Endothelial cell of umbilical vein (primary cell): Measurements from ENCODE around the gene PHF12. TPM values are rescaled to one million over a fixed set of nuclear protein-coding genes. Genes with fewer than 3 reads are reported as not detected.

Experiments
- BruUV-seq: library from RNA; stranded (reverse); fragments of 400-500 nt; replicated peaks from 2 replicates; lab custom pipeline; 2021; lab: Mats Ljungman, UMichigan
- CTCF ChIA-PET: fragments of 300-600, 350-600 bp; sonication (Branson Sonifier 250); formaldehyde crosslinking; loops from one replicate; lab custom pipeline; 2021; ENCODE audit warnings: antibody characterized with exemption, inconsistent platforms; lab: Charles Lee
- POLR2A ChIA-PET: fragments of 300-600, 350-600 bp; sonication (Branson Sonifier 250); formaldehyde crosslinking; loops from one replicate; lab custom pipeline; 2021; ENCODE audit warnings: antibody characterized with exemption, inconsistent platforms; lab: Charles Lee
- DNase-seq: peaks from one replicate; pipeline ENCODE4 v3.0.0-alpha.2; 2011; ENCODE audit warnings: low read depth, low spot score
- FAIRE-seq: peaks from 2 replicates; lab custom pipeline; 2011; peaks lifted over from hg19 to GRCh38; lab: Jason Lieb, UNC
- H2AFZ ChIP-seq: 2 replicates; pipeline ENCODE4 v1.6.0; 2012; ENCODE audit warnings: low read depth, low read length, control low read depth, inconsistent platforms
- H3K27ac ChIP-seq: 2 replicates; pipeline ENCODE4 v1.5.1; 2011; ENCODE audit warnings: low read depth, mild to moderate bottlenecking, control low read depth, low read length, moderate library complexity; ENCODE audit not compliant: insufficient read depth
- H3K27me3 ChIP-seq, 2 experiments: 2 replicates each; pipeline versions ENCODE4 v1.6.0 to v1.6.1; 2011; ENCODE audit warnings: low read length in 2 of 2, mixed read lengths in 1 of 2; ENCODE audit not compliant: control insufficient read depth in 2 of 2, insufficient read depth in 2 of 2
- H3K36me3 ChIP-seq, 2 experiments: 2 replicates in 1 of 2; 3 replicates in 1 of 2; pipeline ENCODE4 v1.5.1; 2011; ENCODE audit warnings: low read length in 2 of 2, mild to moderate bottlenecking in 1 of 2, moderate library complexity in 1 of 2; ENCODE audit not compliant: control insufficient read depth in 2 of 2, insufficient read depth in 2 of 2; ENCODE audit errors: extremely low read depth in 1 of 2
- H3K4me1 ChIP-seq: 3 replicates; pipeline ENCODE4 v1.5.1; 2011; ENCODE audit warnings: mild to moderate bottlenecking, low read length; ENCODE audit not compliant: control insufficient read depth, insufficient read depth; ENCODE audit errors: extremely low read depth
- H3K4me2 ChIP-seq: 2 replicates; pipeline ENCODE4 v1.6.1; 2011; ENCODE audit warnings: low read length, control low read depth, mixed read lengths; ENCODE audit not compliant: insufficient read depth
- H3K4me3 ChIP-seq, 3 experiments: fragments of 200-600 bp in 1 of 3; sonication (generic), shearing (Covaris generic) in 1 of 3; replicated peaks in 1 of 3; 2 replicates each; pipeline ENCODE4 v1.5.1; 2011 to 2016; ENCODE audit warnings: control low read depth in 3 of 3, low read length in 3 of 3, mild to moderate bottlenecking in 2 of 3, inconsistent platforms in 1 of 3, low read depth in 1 of 3, moderate library complexity in 1 of 3; ENCODE audit not compliant: insufficient read depth in 1 of 3
- H3K79me2 ChIP-seq: 2 replicates; pipeline ENCODE4 v1.6.0; 2012; ENCODE audit warnings: low read length, inconsistent platforms; ENCODE audit not compliant: control insufficient read depth, insufficient read depth
- H3K9ac ChIP-seq: replicated peaks from 2 replicates; pipeline ENCODE3; 2011; ENCODE audit warnings: low read length, control low read depth; ENCODE audit not compliant: insufficient read depth; ENCODE audit errors: extremely low read depth
- H3K9me1 ChIP-seq: replicated peaks from 3 replicates; pipeline ENCODE4 v1.6.0; 2011; ENCODE audit warnings: mild to moderate bottlenecking, low read length; ENCODE audit not compliant: control insufficient read depth, insufficient read depth; ENCODE audit errors: extremely low read depth
- H3K9me3 ChIP-seq: replicated peaks from 2 replicates; pipeline ENCODE4 v1.5.1; 2012; ENCODE audit warnings: low read length, inconsistent platforms; ENCODE audit not compliant: control insufficient read depth, insufficient read depth
- H4K20me1 ChIP-seq: replicated peaks from 2 replicates; pipeline ENCODE3; 2011; ENCODE audit warnings: mild to moderate bottlenecking, low read length; ENCODE audit not compliant: control insufficient read depth, insufficient read depth; ENCODE audit errors: extremely low read depth
- EZH2 ChIP-seq: IDR thresholded peaks from 2 replicates; pipeline ENCODE4 v1.6.1; 2012; ENCODE audit warnings: borderline replicate concordance, low read depth, mild to moderate bottlenecking, moderate library complexity, low read length, inconsistent platforms; ENCODE audit not compliant: severe bottlenecking
- FOS ChIP-seq: IDR thresholded peaks from 2 replicates; pipeline ENCODE4 v1.6.1; 2011; ENCODE audit warnings: mild to moderate bottlenecking, low read length, moderate library complexity, borderline replicate concordance; ENCODE audit not compliant: insufficient read depth
- GATA2 ChIP-seq: IDR thresholded peaks from 2 replicates; pipeline ENCODE4 v1.7.0; 2011; ENCODE audit warnings: low read depth, mild to moderate bottlenecking, moderate library complexity, mixed read lengths, low read length; ENCODE audit not compliant: insufficient read length, insufficient read depth
- JUN ChIP-seq: IDR thresholded peaks from 2 replicates; pipeline ENCODE4 v1.6.1; 2011; ENCODE audit warnings: borderline replicate concordance, low read depth; ENCODE audit not compliant: insufficient read length, insufficient read depth
- MAX ChIP-seq: IDR thresholded peaks from 2 replicates; pipeline ENCODE4 v1.6.1; 2011; ENCODE audit not compliant: insufficient read depth, insufficient read length
- MYC ChIP-seq: IDR thresholded peaks from one replicate; pipeline ENCODE4 v1.6.1; 2011; ENCODE audit warnings: mild to moderate bottlenecking, low read depth, low read length
- POLR2A ChIP-seq: IDR thresholded peaks from 2 replicates; pipeline ENCODE4 v1.6.1; 2012; ENCODE audit warnings: low read depth, mild to moderate bottlenecking, control low read depth, low read length
- POLR2AphosphoS5 ChIP-seq: IDR thresholded peaks from 2 replicates; pipeline ENCODE4 v1.6.1; 2012; ENCODE audit warnings: low read depth, mild to moderate bottlenecking, control low read depth, low read length, moderate library complexity; ENCODE audit not compliant: insufficient read depth
- dilution Hi-C: fragments of 300-500 bp; cut with MboI; formaldehyde crosslinking; loops from one replicate; pipeline ENCODE4 v1.15.0; 2019; ENCODE audit warnings: low sequenced_read_pairs; ENCODE audit not compliant: extremely low pct_ligation_motif_present
- intact Hi-C: fragments of 100-400 bp; cut with micrococcal nuclease; formaldehyde crosslinking; loops from one replicate; pipeline ENCODE4 v1.10.0; 2022
- polyA plus RNA-seq, 4 experiments: library from polyadenylated mRNA; depleted of rRNA in 3 of 4; stranded (reverse) in 3 of 4; unstranded in 1 of 4; fragments of >200 nt; gene quantifications; 2 replicates each; pipeline versions ENCODE4 v1.2.1 to v1.2.3, GENCODE V29; 2011 to 2012; ENCODE audit warnings: missing spikeins in 1 of 4
- total RNA-seq: library from RNA; stranded (reverse); gene quantifications from 2 replicates; pipeline ENCODE4 v1.2.3, GENCODE V29; 2021
- TF ChIP-seq, protein P1 (sequence below), 2 donors: IDR thresholded peaks; 1 replicate in 1 of 2; 2 replicates in 1 of 2; pipeline ENCODE4 v1.5.1; 2011; ENCODE audit warnings: low read length in 2 of 2, mild to moderate bottlenecking in 2 of 2, moderate library complexity in 2 of 2, control low read depth in 1 of 2, inconsistent platforms in 1 of 2, low read depth in 1 of 2; ENCODE audit not compliant: insufficient read depth in 1 of 2; ENCODE audit errors: extremely low read depth in 1 of 2

The PHF12 gene
- total and polyA plus RNA-seq, 2 donors (not counting 3 experiments of a cell fraction or from before 2014, with no cell fraction given) = 26.6 to 44.2 TPM

DNA sequence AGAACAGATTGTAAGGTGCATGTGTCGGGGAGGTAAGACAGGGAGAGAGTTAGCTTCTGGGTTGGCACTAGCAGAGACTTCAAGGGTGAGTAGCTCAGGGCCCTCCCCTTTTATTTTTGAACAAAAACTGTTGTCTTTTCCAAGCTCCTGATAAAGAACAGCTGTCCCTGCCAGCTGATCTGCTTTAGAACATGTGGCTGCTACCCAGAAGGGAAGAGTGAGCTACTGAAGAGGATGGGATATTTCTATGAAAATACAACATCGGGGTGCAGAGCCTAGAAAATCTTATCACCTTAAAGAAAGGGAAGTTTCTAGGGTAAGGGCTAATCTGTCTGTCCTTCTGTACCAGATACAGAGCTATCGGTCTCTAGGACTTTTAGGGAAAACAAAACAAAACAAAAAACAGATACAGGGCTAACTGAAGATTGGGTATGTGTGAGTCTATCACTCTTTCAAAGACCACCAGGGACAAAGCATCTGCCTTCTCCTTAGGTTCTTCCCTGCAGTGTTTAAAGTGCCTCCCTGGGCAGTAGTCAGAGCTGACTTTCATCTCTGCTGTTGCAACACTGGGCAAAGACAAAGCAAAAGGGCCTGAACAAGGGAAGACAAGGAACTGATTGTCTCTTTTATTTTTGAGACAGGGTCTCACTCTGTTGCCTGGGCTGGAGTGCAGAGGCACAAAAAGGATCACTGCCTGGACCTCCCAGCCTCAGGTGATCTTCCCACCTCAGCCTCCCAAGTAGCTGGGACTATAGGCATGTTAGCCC, 43.4 kb downstream of the PHF12 start:
- Histone ChIP-seq H3K4me2 (no peak overlapping the region), H3K9ac (no peak overlapping the region), H4K20me1 (no peaks in the 10 kb centered on the region), H3K27me3 (no peaks in the 10 kb centered on the region), H3K79me2 (no peaks in the 10 kb centered on the region), H3K4me1 (peaks cover 25% of the 10 kb centered on the region), H3K9me3 (no peaks in the 10 kb centered on the region), H3K9me1 (no peaks in the 10 kb centered on the region), H2AFZ (no peak overlapping the region), H3K36me3 (peaks cover 19 to 46% of the 10 kb centered on the region in 2 experiments), H3K4me3 (no peak overlapping the region), H3K27ac (no peak overlapping the region)
- BruUV-seq = no TSS peak
- POLR2A ChIA-PET = interaction anchor here (1.6 kb wide), 1 partner anchor 16 kb away, joined by 5 read pairs; no protein-coding TSS in a partner anchor
- TF ChIP-seq POLR2A = no peak
- no peak for TF ChIP-seq MYC
- dilution Hi-C loops = no loop called here
- FAIRE-seq (no peak), DNase-seq (no peak)
- CTCF ChIA-PET = interaction anchor here (1.2 to 7.3 kb wide), 10 partner anchors 8 to 209 kb away, joined by 3 to 62 read pairs (median 6); partner anchors contain the start of genes FAM222B, FLOT2 and TLCD1
- intact Hi-C loops = no loop called here

DNA sequence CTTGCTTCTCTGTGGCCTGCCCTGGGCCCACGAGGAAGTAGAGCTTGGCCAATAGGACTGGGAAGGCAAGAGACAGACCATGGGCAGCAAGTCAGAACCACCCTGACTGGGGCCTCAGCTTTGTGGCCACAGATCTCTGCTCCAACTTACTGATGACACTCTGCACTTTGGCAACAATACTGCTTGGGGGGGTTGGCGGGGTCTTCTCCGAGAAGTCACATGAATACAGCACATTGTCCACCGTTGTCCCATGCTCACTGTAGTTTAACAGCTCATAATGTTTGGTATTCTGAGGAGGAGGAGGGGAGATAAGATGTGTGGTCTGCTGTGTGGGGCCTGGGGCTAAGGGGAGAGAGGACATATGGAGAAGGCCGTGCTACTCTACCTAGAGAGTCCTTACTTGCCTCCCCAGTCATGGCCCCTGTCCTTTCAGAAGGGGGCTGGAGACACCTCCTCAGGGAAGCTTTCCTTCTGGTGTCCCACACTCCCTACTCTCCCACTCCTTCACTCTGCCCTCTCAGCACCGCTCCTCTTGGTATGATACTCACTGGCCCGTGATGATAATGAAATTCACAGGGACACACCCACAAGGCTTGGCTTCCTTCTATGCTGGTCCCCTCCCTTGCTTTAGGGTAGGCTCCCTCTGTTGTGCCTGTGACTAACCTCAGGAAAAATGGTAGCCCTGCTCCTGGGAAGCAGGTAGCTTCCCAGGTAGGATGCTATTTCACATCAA, 44.4 kb downstream of the PHF12 start:
- no peak overlapping the region for H3K9ac ChIP-seq
- DNase-seq = no peak
- FAIRE-seq = no peak
- BruUV-seq = no TSS peak
- H4K20me1 ChIP-seq = no peaks in the 10 kb centered on the region
- H3K9me1 ChIP-seq = no peaks in the 10 kb centered on the region
- no peak overlapping the region for H2AFZ ChIP-seq
- H3K79me2 ChIP-seq = no peaks in the 10 kb centered on the region
- H3K27me3 ChIP-seq = no peaks in the 10 kb centered on the region
- peaks cover 19% of the 10 kb centered on the region for H3K4me1 ChIP-seq
- peaks cover 19 to 42% of the 10 kb centered on the region in 2 experiments for H3K36me3 ChIP-seq
- H3K27ac ChIP-seq = no peak overlapping the region
- intact Hi-C loops (no loop called here), dilution Hi-C loops (no loop called here)
- no peak overlapping the region for H3K4me3 ChIP-seq
- CTCF ChIA-PET = interaction anchor here (0.9 to 7.3 kb wide), 10 partner anchors 9 to 210 kb away, joined by 3 to 62 read pairs (median 6); partner anchors contain the start of genes FLOT2, PHF12 and TLCD1
- no peak overlapping the region for H3K4me2 ChIP-seq
- TF ChIP-seq JUN = no peak
- no peak for TF ChIP-seq POLR2A
- TF ChIP-seq POLR2AphosphoS5 = no peak
- TF ChIP-seq, protein P1, sequence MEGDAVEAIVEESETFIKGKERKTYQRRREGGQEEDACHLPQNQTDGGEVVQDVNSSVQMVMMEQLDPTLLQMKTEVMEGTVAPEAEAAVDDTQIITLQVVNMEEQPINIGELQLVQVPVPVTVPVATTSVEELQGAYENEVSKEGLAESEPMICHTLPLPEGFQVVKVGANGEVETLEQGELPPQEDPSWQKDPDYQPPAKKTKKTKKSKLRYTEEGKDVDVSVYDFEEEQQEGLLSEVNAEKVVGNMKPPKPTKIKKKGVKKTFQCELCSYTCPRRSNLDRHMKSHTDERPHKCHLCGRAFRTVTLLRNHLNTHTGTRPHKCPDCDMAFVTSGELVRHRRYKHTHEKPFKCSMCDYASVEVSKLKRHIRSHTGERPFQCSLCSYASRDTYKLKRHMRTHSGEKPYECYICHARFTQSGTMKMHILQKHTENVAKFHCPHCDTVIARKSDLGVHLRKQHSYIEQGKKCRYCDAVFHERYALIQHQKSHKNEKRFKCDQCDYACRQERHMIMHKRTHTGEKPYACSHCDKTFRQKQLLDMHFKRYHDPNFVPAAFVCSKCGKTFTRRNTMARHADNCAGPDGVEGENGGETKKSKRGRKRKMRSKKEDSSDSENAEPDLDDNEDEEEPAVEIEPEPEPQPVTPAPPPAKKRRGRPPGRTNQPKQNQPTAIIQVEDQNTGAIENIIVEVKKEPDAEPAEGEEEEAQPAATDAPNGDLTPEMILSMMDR (IDR thresholded peaks at IDR 0.05; ENCODE audit: extremely low read depth in 1 of 2, insufficient read depth in 1 of 2, low read depth in 1 of 2, low read length in 2 of 2) = no peak
- TF ChIP-seq EZH2 = no peak
- TF ChIP-seq MAX = no peak
- TF ChIP-seq FOS = no peak
- TF ChIP-seq MYC = no peak
- TF ChIP-seq GATA2 = no peak
- H3K9me3 ChIP-seq = no peaks in the 10 kb centered on the region
- POLR2A ChIA-PET = no interaction called here
